Neural progenitor cell (in vitro differentiated cells): ENCODE measurements around the gene SPTLC1.
"Not testable (repeated sequence)": the region's sequence is repeated elsewhere in the genome, so short reads cannot be mapped to it uniquely, and the experiment has no call there.

Experiments used
- EZH2 ChIP-seq: fragments of 200-600 bp; sonication (generic); IDR thresholded peaks from 2 replicates; pipeline ENCODE4 v1.6.1; 2017; ENCODE audit warnings: antibody characterized with exemption, mild to moderate bottlenecking, moderate library complexity
- EZH2phosphoT487 ChIP-seq: fragments of 200-600 bp; sonication (generic); IDR thresholded peaks from 2 replicates; pipeline ENCODE4 v1.6.1; 2017; ENCODE audit warnings: antibody characterized with exemption
- TF ChIP-seq, protein P1 (sequence below): fragments of 200-600 bp; sonication (generic); IDR thresholded peaks from 2 replicates; pipeline ENCODE4 v1.5.1; 2017; ENCODE audit warnings: antibody characterized with exemption, mild to moderate bottlenecking

DNA sequence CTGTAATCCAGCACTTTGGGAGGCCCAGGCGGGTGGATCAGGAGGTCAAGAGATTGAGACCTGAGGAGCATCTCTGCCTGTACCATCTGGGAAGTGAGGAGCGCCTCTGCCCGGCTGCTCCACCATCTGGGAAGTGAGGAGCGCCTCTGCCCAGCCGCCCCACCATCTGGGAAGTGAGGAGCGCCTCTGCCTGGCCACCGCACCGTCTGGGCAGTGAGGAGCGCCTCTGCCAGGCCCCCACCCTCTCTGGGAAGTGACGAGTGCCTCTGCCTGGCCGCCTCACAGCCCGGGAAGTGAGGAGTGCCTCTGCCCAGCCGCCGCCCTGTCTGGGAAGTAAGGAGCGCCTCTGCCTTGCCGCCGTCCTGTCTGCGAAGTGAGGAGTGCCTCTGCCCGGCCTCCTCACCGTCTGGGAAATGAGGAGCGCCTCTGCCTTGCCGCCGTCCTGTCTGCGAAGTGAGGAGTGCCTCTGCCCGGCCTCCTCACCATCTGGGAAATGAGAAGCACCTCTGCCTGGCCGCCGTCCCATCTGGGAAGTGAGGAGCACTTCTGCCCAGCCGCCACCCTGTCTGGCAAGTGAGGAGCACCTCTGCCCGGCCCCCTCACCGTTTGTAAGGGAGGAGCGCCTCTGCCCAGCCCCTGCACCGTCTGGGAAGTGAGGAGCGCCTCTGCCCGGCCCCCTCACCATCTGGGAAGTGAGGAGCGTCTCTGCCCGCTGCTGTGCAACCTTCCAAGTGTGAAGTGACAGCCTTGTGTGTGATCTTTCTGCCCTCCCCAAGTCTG lies 9.6 kb downstream of the SPTLC1 start:
- TF ChIP-seq, protein P1, sequence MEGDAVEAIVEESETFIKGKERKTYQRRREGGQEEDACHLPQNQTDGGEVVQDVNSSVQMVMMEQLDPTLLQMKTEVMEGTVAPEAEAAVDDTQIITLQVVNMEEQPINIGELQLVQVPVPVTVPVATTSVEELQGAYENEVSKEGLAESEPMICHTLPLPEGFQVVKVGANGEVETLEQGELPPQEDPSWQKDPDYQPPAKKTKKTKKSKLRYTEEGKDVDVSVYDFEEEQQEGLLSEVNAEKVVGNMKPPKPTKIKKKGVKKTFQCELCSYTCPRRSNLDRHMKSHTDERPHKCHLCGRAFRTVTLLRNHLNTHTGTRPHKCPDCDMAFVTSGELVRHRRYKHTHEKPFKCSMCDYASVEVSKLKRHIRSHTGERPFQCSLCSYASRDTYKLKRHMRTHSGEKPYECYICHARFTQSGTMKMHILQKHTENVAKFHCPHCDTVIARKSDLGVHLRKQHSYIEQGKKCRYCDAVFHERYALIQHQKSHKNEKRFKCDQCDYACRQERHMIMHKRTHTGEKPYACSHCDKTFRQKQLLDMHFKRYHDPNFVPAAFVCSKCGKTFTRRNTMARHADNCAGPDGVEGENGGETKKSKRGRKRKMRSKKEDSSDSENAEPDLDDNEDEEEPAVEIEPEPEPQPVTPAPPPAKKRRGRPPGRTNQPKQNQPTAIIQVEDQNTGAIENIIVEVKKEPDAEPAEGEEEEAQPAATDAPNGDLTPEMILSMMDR: not testable (repeated sequence)
- not testable (repeated sequence) for TF ChIP-seq EZH2, EZH2phosphoT487
